SU-DHL-6 (cell line): ENCODE measurements around the gene MEFV.

Experiments used
- CTCF ChIP-seq: fragments of 200-600 bp; sonication (generic); IDR thresholded peaks from one replicate; pipeline ENCODE4 v1.5.1; 2017; ENCODE audit warnings: antibody characterized with exemption, mild to moderate bottlenecking, low read length, moderate library complexity; ENCODE audit not compliant: insufficient read depth, poor library complexity, severe bottlenecking
- EZH2phosphoT487 ChIP-seq: fragments of 200-600 bp; sonication (generic), shearing (Covaris generic); conservative IDR thresholded peaks from 2 replicates; pipeline ENCODE4 v1.6.1; 2018; ENCODE audit warnings: mild to moderate bottlenecking, antibody characterized with exemption, low read length, moderate library complexity, mixed read lengths

GRCh38 chr16:3274947-3275346, 18.5 kb upstream of the MEFV start:
- TF ChIP-seq CTCF (no peak), EZH2phosphoT487 (no peak)
